Activated naive CD4-positive, alpha-beta T cell treated with anti-CD3 and anti-CD28 coated beads for 36 hours (primary cell): ENCODE results near the gene KLHL12. TPM values are rescaled to one million over a fixed set of nuclear protein-coding genes. Genes with fewer than 3 reads are reported as not detected.
A peak's percentile ranks its signal among the peaks of the same experiment; 100 is the strongest.

Source experiments
- CTCF ChIA-PET: fragments of 350-600 bp; sonication (Branson Sonifier 250); formaldehyde crosslinking; loops from one replicate; lab custom pipeline; 2021; ENCODE audit warnings: antibody characterized with exemption; lab: Charles Lee
- DNase-seq: peaks from one replicate; pipeline ENCODE4 v3.0.0-alpha.2; 2020
- H3K27ac Mint-ChIP-seq: one replicate; pipeline ENCODE4 v1.8.0; 2021; ENCODE audit warnings: mild to moderate bottlenecking, mixed read lengths
- H3K27me3 Mint-ChIP-seq: one replicate; pipeline ENCODE4 v1.8.0; 2021; ENCODE audit warnings: low read depth, mixed read lengths
- H3K36me3 Mint-ChIP-seq: one replicate; pipeline ENCODE4 v1.8.0; 2021; ENCODE audit warnings: low read depth, mixed read lengths
- H3K4me1 Mint-ChIP-seq: one replicate; pipeline ENCODE4 v1.8.0; 2021; ENCODE audit warnings: low read depth, mixed read lengths
- H3K4me3 Mint-ChIP-seq: one replicate; pipeline ENCODE4 v1.8.0; 2021; ENCODE audit warnings: mild to moderate bottlenecking, moderate library complexity, mixed read lengths
- H3K9me3 Mint-ChIP-seq: one replicate; pipeline ENCODE4 v1.8.0; 2021; ENCODE audit warnings: mixed read lengths
- intact Hi-C: fragments of 100-400 bp; cut with micrococcal nuclease; formaldehyde crosslinking; loops from one replicate; pipeline ENCODE4 v1.15.1; 2023
- total RNA-seq, 2 experiments: library from RNA; stranded (reverse); gene quantifications; one replicate each; pipeline ENCODE4 v1.2.3, GENCODE V29; 2021

The KLHL12 gene
- total RNA-seq, 2 experiments from 2014 or later = 42.5 to 42.6 TPM

GRCh38 chr1:202961220-202961880, 34.3 kb upstream of the KLHL12 start:
- intact Hi-C loops = loop anchor here (10.0 kb wide), 1 partner anchor 617 kb away; the partner anchor contains the start of genes PPP1R12B and UBE2T
- Mint-ChIP-seq H3K9me3 (no peaks in the 10 kb centered on the region), H3K4me3 (no peak overlapping the region), H3K36me3 (peaks cover 7% of the 10 kb centered on the region), H3K4me1 (peaks cover 27% of the 10 kb centered on the region), H3K27me3 (no peaks in the 10 kb centered on the region), H3K27ac (no peak overlapping the region)
- DNase-seq = no peak
- CTCF ChIA-PET = no interaction called here

- Mint-ChIP-seq H3K36me3 (peaks cover 7% of the 10 kb centered on the region), H3K9me3 (no peaks in the 10 kb centered on the region), H3K27me3 (no peaks in the 10 kb centered on the region), H3K4me1 (peaks cover 36% of the 10 kb centered on the region), H3K4me3 (no peak overlapping the region), H3K27ac (no peak overlapping the region)
- DNase-seq = no peak
- CTCF ChIA-PET = interaction anchor here (1.9 kb wide), 1 partner anchor 42 kb away, joined by 4 read pairs; no protein-coding TSS in a partner anchor
- intact Hi-C loops = loop anchor here (5.0 kb wide), 1 partner anchor 348 kb away; the partner anchor contains the start of gene BTG2
Observed at GRCh38 chr1:202959276-202959620, 32.2 kb upstream of the KLHL12 start.

- peaks cover 41% of the 10 kb centered on the region for H3K4me1 Mint-ChIP-seq
- H3K4me3 Mint-ChIP-seq = peak overlapping the region; percentile 85
- peak overlapping the region; percentile 37 for H3K27ac Mint-ChIP-seq
- CTCF ChIA-PET = interaction anchor here (1.9 kb wide), 1 partner anchor 42 kb away, joined by 4 read pairs; no protein-coding TSS in a partner anchor
- H3K27me3 Mint-ChIP-seq = no peaks in the 10 kb centered on the region
- intact Hi-C loops = loop anchor here (1.0 to 5.0 kb wide), 5 partner anchors 9 to 349 kb away; partner anchors contain the start of genes BTG2, CYB5R1, KLHL12 and RABIF
- peak; percentile 15 for DNase-seq
- H3K9me3 Mint-ChIP-seq = no peaks in the 10 kb centered on the region
- H3K36me3 Mint-ChIP-seq = peaks cover 5% of the 10 kb centered on the region
Observed at GRCh38 chr1:202958544-202959275, 31.7 kb upstream of the KLHL12 start.

GRCh38 chr1:202957733-202958543, 30.9 kb upstream of the KLHL12 start, which contains the start of gene ADIPOR1:
ADIPOR1 (minus strand) TSS chr1:202958312; CDS start chr1:202951070, 7,242 bp downstream.
- CTCF ChIA-PET = no interaction called here
- peak within 1 kb of the TSS; percentile 85 for H3K4me3 Mint-ChIP-seq
- peaks cover 48% of the 10 kb centered on the region for H3K4me1 Mint-ChIP-seq
- H3K36me3 Mint-ChIP-seq = peaks cover 4% of the 10 kb centered on the region
- DNase-seq = peak; percentile 94
- intact Hi-C loops = loop anchor here (1.0 to 5.0 kb wide), 5 partner anchors 9 to 349 kb away; partner anchors contain the start of genes BTG2, CYB5R1, KLHL12 and RABIF
- no peaks in the 10 kb centered on the region for H3K9me3 Mint-ChIP-seq
- peak within 1 kb of the TSS; percentile 37 for H3K27ac Mint-ChIP-seq
- H3K27me3 Mint-ChIP-seq = no peaks in the 10 kb centered on the region

- Mint-ChIP-seq H3K27me3 (no peaks in the 10 kb centered on the region), H3K4me3 (peak overlapping the region; percentile 76), H3K4me1 (peaks cover 56% of the 10 kb centered on the region), H3K9me3 (no peaks in the 10 kb centered on the region), H3K27ac (peak overlapping the region; percentile 21), H3K36me3 (peaks cover 1% of the 10 kb centered on the region)
- no peak for DNase-seq
- intact Hi-C loops = loop anchor here (5.0 kb wide), 1 partner anchor 350 kb away; the partner anchor contains the start of gene BTG2
- CTCF ChIA-PET = no interaction called here
Observed at GRCh38 chr1:202956969-202957368, 29.9 kb upstream of the KLHL12 start.

GRCh38 chr1:202954057-202954745, 27.2 kb upstream of the KLHL12 start:
- Mint-ChIP-seq H3K4me1 (peaks cover 63% of the 10 kb centered on the region), H3K27me3 (no peaks in the 10 kb centered on the region), H3K27ac (no peak overlapping the region), H3K4me3 (no peak overlapping the region), H3K36me3 (peaks cover 2% of the 10 kb centered on the region), H3K9me3 (no peaks in the 10 kb centered on the region)
- no peak for DNase-seq
- intact Hi-C loops = no loop called here
- CTCF ChIA-PET = interaction anchor here (0.6 to 1.9 kb wide), 3 partner anchors 14 to 314 kb away, joined by 3 to 11 read pairs (median 6); no protein-coding TSS in a partner anchor

- intact Hi-C loops = no loop called here
- Mint-ChIP-seq H3K36me3 (peaks cover 6% of the 10 kb centered on the region), H3K27me3 (no peaks in the 10 kb centered on the region), H3K4me1 (peaks cover 58% of the 10 kb centered on the region), H3K27ac (no peak overlapping the region), H3K4me3 (no peak overlapping the region), H3K9me3 (no peaks in the 10 kb centered on the region)
- no peak for DNase-seq
- CTCF ChIA-PET = interaction anchor here (1.0 to 1.9 kb wide), 2 partner anchors 15 to 47 kb away, joined by 4 to 11 read pairs; no protein-coding TSS in a partner anchor
Observed at GRCh38 chr1:202953392-202953791, 26.4 kb upstream of the KLHL12 start.

- intact Hi-C loops = no loop called here
- DNase-seq = no peak
- H3K27ac Mint-ChIP-seq = no peak overlapping the region
- no peak overlapping the region for H3K4me3 Mint-ChIP-seq
- H3K36me3 Mint-ChIP-seq = peaks cover 6% of the 10 kb centered on the region
- peaks cover 58% of the 10 kb centered on the region for H3K4me1 Mint-ChIP-seq
- CTCF ChIA-PET = interaction anchor here (1.0 kb wide), 1 partner anchor 48 kb away, joined by 4 read pairs; no protein-coding TSS in a partner anchor
- no peaks in the 10 kb centered on the region for H3K9me3 Mint-ChIP-seq
- H3K27me3 Mint-ChIP-seq = no peaks in the 10 kb centered on the region
Observed at GRCh38 chr1:202952818-202953217, 25.8 kb upstream of the KLHL12 start.

- CTCF ChIA-PET = no interaction called here
- H3K4me1 Mint-ChIP-seq = peaks cover 56% of the 10 kb centered on the region
Observed at GRCh38 chr1:202952099-202952498, 25.1 kb upstream of the KLHL12 start.

GRCh38 chr1:202951437-202951836, 24.4 kb upstream of the KLHL12 start:
- peak overlapping the region; percentile 14 for H3K27ac Mint-ChIP-seq
- H3K36me3 Mint-ChIP-seq = peaks cover 7% of the 10 kb centered on the region
- peaks cover 49% of the 10 kb centered on the region for H3K4me1 Mint-ChIP-seq
- no peaks in the 10 kb centered on the region for H3K9me3 Mint-ChIP-seq
- intact Hi-C loops = no loop called here
- no peak for DNase-seq
- H3K4me3 Mint-ChIP-seq = no peak overlapping the region
- CTCF ChIA-PET = no interaction called here
- H3K27me3 Mint-ChIP-seq = no peaks in the 10 kb centered on the region

More at GRCh38 chr1:202952099-202952498, 25.1 kb upstream of the KLHL12 start:
- no peak overlapping the region for H3K4me3 Mint-ChIP-seq
- no peaks in the 10 kb centered on the region for H3K9me3 Mint-ChIP-seq
- intact Hi-C loops = no loop called here
- no peak for DNase-seq
- no peaks in the 10 kb centered on the region for H3K27me3 Mint-ChIP-seq
- peaks cover 6% of the 10 kb centered on the region for H3K36me3 Mint-ChIP-seq
- peak overlapping the region; percentile 14 for H3K27ac Mint-ChIP-seq

GRCh38 chr1:202945483-202945882, 18.4 kb upstream of the KLHL12 start:
- Mint-ChIP-seq H3K36me3 (peaks cover 18% of the 10 kb centered on the region), H3K4me1 (no peaks in the 10 kb centered on the region), H3K27ac (no peak overlapping the region), H3K9me3 (no peaks in the 10 kb centered on the region), H3K4me3 (no peak overlapping the region), H3K27me3 (no peaks in the 10 kb centered on the region)
- CTCF ChIA-PET = no interaction called here
- no peak for DNase-seq
- intact Hi-C loops = no loop called here
